SK-N-SH (cell line): Measurements from ENCODE around the gene CENPP. TPM values are rescaled to one million over a fixed set of nuclear protein-coding genes. Genes with fewer than 3 reads are reported as not detected.

Experiments
- CTCF ChIA-PET: fragments of 300-600, 350-600 bp; formaldehyde crosslinking; extraction: SDS; loops from one replicate; lab custom pipeline; 2021; lab: Yijun Ruan, JAX
- POLR2A ChIA-PET: fragments of 350-600 bp; sonication (Branson Sonifier 250); formaldehyde crosslinking; extraction: SDS; loops from one replicate; lab custom pipeline; 2020; ENCODE audit warnings: antibody characterized with exemption, inconsistent platforms; lab: Yijun Ruan, JAX
- DNase-seq: peaks from one replicate; pipeline ENCODE4 v3.0.0; 2012
- H2AFZ ChIP-seq: fragments of 200-600 bp; sonication (generic); 2 replicates; pipeline ENCODE4 v1.8.1; 2016; ENCODE audit warnings: antibody characterized with exemption, mild to moderate bottlenecking, low read depth
- H3F3A ChIP-seq: fragments of 200-600 bp; sonication (generic); replicated peaks from 2 replicates; pipeline ENCODE3; 2016; ENCODE audit warnings: antibody characterized with exemption, mild to moderate bottlenecking; ENCODE audit not compliant: insufficient read depth
- H3K27ac ChIP-seq, 2 experiments: fragments of 200-500 bp in 1 of 2; fragments of 200-600 bp in 1 of 2; sonication (Bioruptor generic) in 1 of 2; sonication (generic), shearing (Covaris generic) in 1 of 2; 2 replicates each; pipeline versions ENCODE4 v1.5.1 to v1.6.1; 2014 to 2016; ENCODE audit warnings: low read depth in 2 of 2, inconsistent platforms in 1 of 2, low read length in 1 of 2, mild to moderate bottlenecking in 1 of 2, mixed read lengths in 1 of 2
- H3K27me3 ChIP-seq: fragments of 200-600 bp; sonication (generic), shearing (Covaris generic); 2 replicates; pipeline ENCODE4 v1.6.1; 2016; ENCODE audit warnings: mixed run types; ENCODE audit not compliant: insufficient read depth
- H3K36me3 ChIP-seq, 2 experiments: fragments of 200-500 bp in 1 of 2; fragments of 200-600 bp in 1 of 2; sonication (Bioruptor generic) in 1 of 2; sonication (generic) in 1 of 2; replicated peaks in 1 of 2; 2 replicates each; pipeline versions ENCODE3 to v1.5.1; 2014 to 2016; ENCODE audit warnings: low read length in 1 of 2, mild to moderate bottlenecking in 1 of 2; ENCODE audit not compliant: insufficient read depth in 2 of 2, control insufficient read depth in 1 of 2
- H3K4me1 ChIP-seq, 2 experiments: fragments of 200-500 bp in 1 of 2; fragments of 200-600 bp in 1 of 2; sonication (Bioruptor generic) in 1 of 2; sonication (generic), shearing (Covaris generic) in 1 of 2; 2 replicates each; pipeline versions ENCODE4 v1.5.1 to v1.6.1; 2014 to 2016; ENCODE audit warnings: low read depth in 1 of 2, low read length in 1 of 2, mixed run types in 1 of 2; ENCODE audit not compliant: insufficient read depth in 2 of 2, control insufficient read depth in 1 of 2
- H3K4me2 ChIP-seq: fragments of 200-600 bp; sonication (generic), shearing (Covaris generic); 2 replicates; pipeline ENCODE4 v1.6.1; 2017; ENCODE audit warnings: mixed run types
- H3K4me3 ChIP-seq, 2 experiments: fragments of 200-500 bp in 1 of 2; fragments of 200-600 bp in 1 of 2; sonication (Bioruptor generic) in 1 of 2; sonication (generic), shearing (Covaris generic) in 1 of 2; 2 replicates each; pipeline versions ENCODE4 v1.5.1 to v1.8.1; 2014 to 2016; ENCODE audit warnings: low read depth in 2 of 2, inconsistent platforms in 1 of 2, low read length in 1 of 2, mild to moderate bottlenecking in 1 of 2, mixed read lengths in 1 of 2, moderate library complexity in 1 of 2
- H3K79me2 ChIP-seq: fragments of 200-600 bp; sonication (generic); 2 replicates; pipeline ENCODE4 v1.8.1; 2017; ENCODE audit warnings: mild to moderate bottlenecking; ENCODE audit not compliant: insufficient read depth
- H3K9ac ChIP-seq: fragments of 200-600 bp; sonication (generic); 2 replicates; pipeline ENCODE4 v1.6.1; 2017; ENCODE audit warnings: mixed run types
- H3K9me2 ChIP-seq: fragments of 200-600 bp; sonication (generic); 2 replicates; pipeline ENCODE4 v1.6.1; 2017; ENCODE audit warnings: mixed run types
- H3K9me3 ChIP-seq: fragments of 200-600 bp; sonication (generic); 2 replicates; pipeline ENCODE4 v1.6.1; 2017; ENCODE audit warnings: mixed run types, mild to moderate bottlenecking, moderate library complexity
- H4K20me1 ChIP-seq: fragments of 200-600 bp; sonication (generic); 2 replicates; pipeline ENCODE4 v1.6.1; 2017; ENCODE audit warnings: mild to moderate bottlenecking, mixed run types; ENCODE audit not compliant: insufficient read depth
- EZH2phosphoT487 ChIP-seq: fragments of 200-600 bp; sonication (generic); IDR thresholded peaks from 2 replicates; pipeline ENCODE4 v1.6.1; 2017; ENCODE audit warnings: low read depth, mixed run types, mild to moderate bottlenecking, antibody characterized with exemption, moderate library complexity, borderline replicate concordance
- FOSL2 ChIP-seq: IDR thresholded peaks from 2 replicates; pipeline ENCODE4 v1.4.0; 2012; ENCODE audit warnings: low read depth, mild to moderate bottlenecking, moderate library complexity, borderline replicate concordance
- FOXJ3 ChIP-seq: sonication (generic); formaldehyde crosslinking; IDR thresholded peaks from 2 replicates; pipeline ENCODE4 v1.5.1; 2020; ENCODE audit warnings: mild to moderate bottlenecking, missing genetic modification reagents
- GABPA ChIP-seq: IDR thresholded peaks from 2 replicates; pipeline ENCODE4 v1.4.0; 2012; ENCODE audit warnings: low read depth, mild to moderate bottlenecking
- GATA2 ChIP-seq: sonication (generic); formaldehyde crosslinking; IDR thresholded peaks from 2 replicates; pipeline ENCODE4 v1.5.0; 2020; ENCODE audit warnings: mild to moderate bottlenecking, missing genetic modification reagents
- NFIC ChIP-seq: IDR thresholded peaks from 2 replicates; pipeline ENCODE4 v1.4.0; 2012; ENCODE audit warnings: borderline replicate concordance
- POLR2AphosphoS5 ChIP-seq: IDR thresholded peaks from 2 replicates; pipeline ENCODE4 v1.6.1; 2012; ENCODE audit warnings: low read depth, low read length
- RAD21 ChIP-seq: IDR thresholded peaks from 2 replicates; pipeline ENCODE4 v1.6.1; 2012; ENCODE audit warnings: mild to moderate bottlenecking, low read length
- RCOR1 ChIP-seq: fragments of 150-350 bp; IDR thresholded peaks from 2 replicates; pipeline ENCODE4 v1.6.1; 2017; ENCODE audit warnings: antibody characterized with exemption, low read length
- TAF1 ChIP-seq: IDR thresholded peaks from 2 replicates; pipeline ENCODE4 v1.6.1; 2012; ENCODE audit warnings: low read depth, mild to moderate bottlenecking, low read length, moderate library complexity, borderline replicate concordance
- TCF12 ChIP-seq: IDR thresholded peaks from 2 replicates; pipeline ENCODE4 v1.4.0; 2012
- TEAD4 ChIP-seq: IDR thresholded peaks from 2 replicates; pipeline ENCODE4 v1.4.0; 2012; ENCODE audit warnings: mild to moderate bottlenecking, borderline replicate concordance; ENCODE audit not compliant: insufficient read depth
- YY1 ChIP-seq: IDR thresholded peaks from 2 replicates; pipeline ENCODE4 v1.4.0; 2012; ENCODE audit warnings: low read depth, mild to moderate bottlenecking
- WGBS: methylation state at CpG from one replicate; pipeline ENCODE4 v1.1.6; 2017; ENCODE audit warnings: low lambda C conversion rate; 5-methylcytosine and 5-hydroxymethylcytosine counted together
- polyA plus RNA-seq, 3 experiments: library from polyadenylated mRNA; depleted of rRNA; stranded (reverse); fragments of >200 nt; gene quantifications; 2 replicates each; pipeline ENCODE4 v1.2.3, GENCODE V29; 2012
- TF ChIP-seq, protein P1 (sequence below): IDR thresholded peaks from 2 replicates; pipeline ENCODE4 v1.6.1; 2012; ENCODE audit warnings: mild to moderate bottlenecking, low read depth, low read length, moderate library complexity
- TF ChIP-seq, protein P2 (sequence below): fragments of 150-350 bp; IDR thresholded peaks from 2 replicates; pipeline ENCODE4 v1.6.1; 2017; ENCODE audit warnings: antibody characterized with exemption, low read length, low read depth, borderline replicate concordance
- TF ChIP-seq, protein P3 (sequence below): IDR thresholded peaks from 2 replicates; pipeline ENCODE4; 2012

Gene CENPP
- polyA plus RNA-seq, 1 of the 3 experiments (the other 2 are of a cell fraction) = 1.3 TPM

DNA sequence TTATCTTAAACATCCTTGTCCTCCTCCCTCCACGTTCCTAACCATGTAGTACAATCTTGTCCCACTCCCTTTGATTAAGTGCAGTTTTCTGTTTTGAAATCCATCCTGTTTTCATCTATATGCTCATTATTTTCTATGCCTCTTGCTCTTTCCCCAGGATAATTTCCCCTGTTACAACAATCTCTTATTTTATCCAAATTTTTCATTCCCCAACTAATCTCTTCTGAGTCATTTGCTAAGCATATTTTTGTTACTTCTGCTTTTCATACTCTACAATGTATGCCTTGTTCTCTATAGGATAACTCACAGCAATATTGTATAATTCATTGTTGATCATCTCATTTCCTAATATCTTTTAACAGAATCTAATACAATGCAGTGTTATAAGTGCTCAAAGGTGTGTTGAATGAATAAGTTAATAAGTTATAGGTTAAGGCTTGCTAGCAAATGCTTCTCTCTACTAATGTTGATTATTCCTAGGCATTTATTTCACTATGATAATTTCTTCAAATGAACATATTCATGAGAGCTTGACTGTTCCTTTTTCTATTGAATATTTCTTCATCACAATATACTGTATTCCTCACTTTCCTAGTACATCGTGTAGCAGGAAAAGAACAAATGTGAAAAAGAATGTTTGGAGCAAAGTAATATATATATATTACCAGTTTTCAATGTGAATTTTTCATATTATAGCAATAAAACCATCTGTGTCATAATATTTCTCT is 97.0 kb downstream of the CENPP start:
- Histone ChIP-seq H3K36me3 (no peaks in the 10 kb centered on the region), H3K4me2 (no peak overlapping the region), H3K9me2 (no peaks in the 10 kb centered on the region), H3K4me3 (no peak overlapping the region), H3F3A (peaks cover 5% of the 10 kb centered on the region), H4K20me1 (no peaks in the 10 kb centered on the region), H3K27me3 (no peaks in the 10 kb centered on the region), H3K9ac (no peak overlapping the region), H3K79me2 (no peaks in the 10 kb centered on the region), H3K27ac (no peak overlapping the region), H3K4me1 (peaks cover 9 to 16% of the 10 kb centered on the region in 2 experiments), H3K9me3 (no peaks in the 10 kb centered on the region), H2AFZ (no peak overlapping the region)
- ChIA-PET POLR2A (no interaction called here), CTCF (interaction anchor here (1.4 kb wide), 1 partner anchor 12 kb away, joined by 4 read pairs; no protein-coding TSS in a partner anchor)
- no peak for DNase-seq
- TF ChIP-seq, protein P1, sequence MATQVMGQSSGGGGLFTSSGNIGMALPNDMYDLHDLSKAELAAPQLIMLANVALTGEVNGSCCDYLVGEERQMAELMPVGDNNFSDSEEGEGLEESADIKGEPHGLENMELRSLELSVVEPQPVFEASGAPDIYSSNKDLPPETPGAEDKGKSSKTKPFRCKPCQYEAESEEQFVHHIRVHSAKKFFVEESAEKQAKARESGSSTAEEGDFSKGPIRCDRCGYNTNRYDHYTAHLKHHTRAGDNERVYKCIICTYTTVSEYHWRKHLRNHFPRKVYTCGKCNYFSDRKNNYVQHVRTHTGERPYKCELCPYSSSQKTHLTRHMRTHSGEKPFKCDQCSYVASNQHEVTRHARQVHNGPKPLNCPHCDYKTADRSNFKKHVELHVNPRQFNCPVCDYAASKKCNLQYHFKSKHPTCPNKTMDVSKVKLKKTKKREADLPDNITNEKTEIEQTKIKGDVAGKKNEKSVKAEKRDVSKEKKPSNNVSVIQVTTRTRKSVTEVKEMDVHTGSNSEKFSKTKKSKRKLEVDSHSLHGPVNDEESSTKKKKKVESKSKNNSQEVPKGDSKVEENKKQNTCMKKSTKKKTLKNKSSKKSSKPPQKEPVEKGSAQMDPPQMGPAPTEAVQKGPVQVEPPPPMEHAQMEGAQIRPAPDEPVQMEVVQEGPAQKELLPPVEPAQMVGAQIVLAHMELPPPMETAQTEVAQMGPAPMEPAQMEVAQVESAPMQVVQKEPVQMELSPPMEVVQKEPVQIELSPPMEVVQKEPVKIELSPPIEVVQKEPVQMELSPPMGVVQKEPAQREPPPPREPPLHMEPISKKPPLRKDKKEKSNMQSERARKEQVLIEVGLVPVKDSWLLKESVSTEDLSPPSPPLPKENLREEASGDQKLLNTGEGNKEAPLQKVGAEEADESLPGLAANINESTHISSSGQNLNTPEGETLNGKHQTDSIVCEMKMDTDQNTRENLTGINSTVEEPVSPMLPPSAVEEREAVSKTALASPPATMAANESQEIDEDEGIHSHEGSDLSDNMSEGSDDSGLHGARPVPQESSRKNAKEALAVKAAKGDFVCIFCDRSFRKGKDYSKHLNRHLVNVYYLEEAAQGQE = no peak
- TF ChIP-seq FOSL2 = no peak
- TF ChIP-seq EZH2phosphoT487 = no peak
- no peak for TF ChIP-seq TEAD4
- TF ChIP-seq RAD21 = no peak
- no peak for TF ChIP-seq TAF1
- TF ChIP-seq NFIC = no peak
- no peak for TF ChIP-seq TCF12
- no peak for TF ChIP-seq POLR2AphosphoS5
- WGBS = 94% methylated on average over 2 of the region's 2 CpGs

DNA sequence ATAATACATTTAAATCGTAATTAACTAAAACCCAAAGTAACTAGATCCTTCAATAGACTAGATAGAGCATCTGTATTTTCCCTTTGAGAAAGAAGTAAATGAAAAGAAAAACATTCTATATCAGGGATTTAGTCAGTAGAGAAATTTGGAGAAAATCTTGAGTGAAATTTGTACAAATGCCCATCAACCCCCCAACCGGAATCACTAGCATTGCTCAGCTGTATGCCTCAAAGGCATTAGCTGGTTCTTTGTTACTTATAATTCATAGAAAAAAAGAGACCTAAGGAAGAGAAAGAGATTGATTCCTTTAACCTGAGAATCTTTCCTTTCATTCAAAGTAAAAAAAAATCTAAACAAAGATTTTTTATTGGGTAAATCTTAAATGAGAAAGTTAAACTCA is 97.9 kb downstream of the CENPP start:
- Histone ChIP-seq H4K20me1 (no peaks in the 10 kb centered on the region), H3F3A (peaks cover 5% of the 10 kb centered on the region), H3K9me2 (no peaks in the 10 kb centered on the region), H3K27me3 (no peaks in the 10 kb centered on the region), H3K79me2 (no peaks in the 10 kb centered on the region), H3K9ac (no peak overlapping the region), H3K4me1 (peaks cover 9 to 16% of the 10 kb centered on the region in 2 experiments), H3K4me3 (no peak overlapping the region), H3K4me2 (no peak overlapping the region), H3K27ac (peak overlapping the region in 1 of 2 experiments; percentile 45; a peak in 1 of 4 replicates), H3K9me3 (no peaks in the 10 kb centered on the region), H3K36me3 (no peaks in the 10 kb centered on the region), H2AFZ (no peak overlapping the region; the same call in 1 of the 2 replicates)
- ChIA-PET CTCF (no interaction called here), POLR2A (no interaction called here)
- DNase-seq = no peak
- WGBS = 94% methylated on average over 2 of the region's 2 CpGs
- TF ChIP-seq TCF12 = no peak
- no peak for TF ChIP-seq POLR2AphosphoS5
- no peak for TF ChIP-seq GATA2 (CRISPR knock-in tag)
- TF ChIP-seq, protein P2, sequence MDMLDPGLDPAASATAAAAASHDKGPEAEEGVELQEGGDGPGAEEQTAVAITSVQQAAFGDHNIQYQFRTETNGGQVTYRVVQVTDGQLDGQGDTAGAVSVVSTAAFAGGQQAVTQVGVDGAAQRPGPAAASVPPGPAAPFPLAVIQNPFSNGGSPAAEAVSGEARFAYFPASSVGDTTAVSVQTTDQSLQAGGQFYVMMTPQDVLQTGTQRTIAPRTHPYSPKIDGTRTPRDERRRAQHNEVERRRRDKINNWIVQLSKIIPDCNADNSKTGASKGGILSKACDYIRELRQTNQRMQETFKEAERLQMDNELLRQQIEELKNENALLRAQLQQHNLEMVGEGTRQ = no peak
- no peak for TF ChIP-seq GABPA
- TF ChIP-seq EZH2phosphoT487 = no peak
- TF ChIP-seq FOXJ3 (CRISPR knock-in tag) = no peak
- TF ChIP-seq RCOR1 = no peak
- TF ChIP-seq, protein P1 = no peak
- TF ChIP-seq, protein P3, sequence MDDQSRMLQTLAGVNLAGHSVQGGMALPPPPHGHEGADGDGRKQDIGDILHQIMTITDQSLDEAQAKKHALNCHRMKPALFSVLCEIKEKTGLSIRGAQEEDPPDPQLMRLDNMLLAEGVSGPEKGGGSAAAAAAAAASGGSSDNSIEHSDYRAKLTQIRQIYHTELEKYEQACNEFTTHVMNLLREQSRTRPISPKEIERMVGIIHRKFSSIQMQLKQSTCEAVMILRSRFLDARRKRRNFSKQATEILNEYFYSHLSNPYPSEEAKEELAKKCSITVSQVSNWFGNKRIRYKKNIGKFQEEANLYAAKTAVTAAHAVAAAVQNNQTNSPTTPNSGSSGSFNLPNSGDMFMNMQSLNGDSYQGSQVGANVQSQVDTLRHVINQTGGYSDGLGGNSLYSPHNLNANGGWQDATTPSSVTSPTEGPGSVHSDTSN = no peak
- no peak for TF ChIP-seq YY1
